HG02588 (cell line): Measurements from ENCODE around the gene ZNF775.

Source experiments
- ATAC-seq: cut with Tn5 transposase; IDR thresholded peaks from one replicate; pipeline ENCODE4 v1.9.1; 2021; ENCODE audit warnings: mild to moderate bottlenecking, moderate library complexity; ENCODE audit not compliant: unreplicated experiment

ZNF775 gene

GRCh38 chr7:150378853-150379440 is at the start of gene ZNF775:
Gene ZNF775 (plus strand): TSS chr7:150379330. CDS start chr7:150388471, 9,141 bp downstream.
- ATAC-seq = peak; percentile 72

- no peak for ATAC-seq
These were observed 49.6 kb upstream of the ZNF775 start for GRCh38 chr7:150329331-150330120.

- no peak for ATAC-seq
These were observed 48.8 kb upstream of the ZNF775 start for GRCh38 chr7:150330211-150330885.

GRCh38 chr7:150332852-150333635 is 46.1 kb upstream of the ZNF775 start:
- ATAC-seq = no peak

GRCh38 chr7:150333659-150334058 is 45.5 kb upstream of the ZNF775 start:
- no peak for ATAC-seq

GRCh38 chr7:150334108-150334507 is 45.0 kb upstream of the ZNF775 start:
- ATAC-seq = no peak

- ATAC-seq = no peak
These were observed 43.9 kb upstream of the ZNF775 start for GRCh38 chr7:150335108-150335773.

GRCh38 chr7:150335774-150336112 is 43.4 kb upstream of the ZNF775 start:
- no peak for ATAC-seq

GRCh38 chr7:150336746-150337145 is 42.4 kb upstream of the ZNF775 start:
- no peak for ATAC-seq

- no peak for ATAC-seq
These were observed 42.0 kb upstream of the ZNF775 start for GRCh38 chr7:150337179-150337578.

GRCh38 chr7:150337659-150338081 is 41.5 kb upstream of the ZNF775 start:
- ATAC-seq = no peak

GRCh38 chr7:150338166-150338829 is 40.8 kb upstream of the ZNF775 start:
- ATAC-seq = no peak

- ATAC-seq = no peak
These were observed 39.7 kb upstream of the ZNF775 start for GRCh38 chr7:150339409-150339809.

GRCh38 chr7:150340024-150340749 is 38.9 kb upstream of the ZNF775 start:
- ATAC-seq = no peak

GRCh38 chr7:150340875-150341262 is 38.3 kb upstream of the ZNF775 start:
- no peak for ATAC-seq

GRCh38 chr7:150341263-150342120 is 37.6 kb upstream of the ZNF775 start, which contains the start of gene RARRES2:
Gene RARRES2 (minus strand): TSS chr7:150341629. CDS start chr7:150340609, 1,020 bp downstream.
- no peak for ATAC-seq

- no peak for ATAC-seq
These were observed 37.1 kb upstream of the ZNF775 start for GRCh38 chr7:150342121-150342408.

- no peak for ATAC-seq
These were observed 35.9 kb upstream of the ZNF775 start for GRCh38 chr7:150343225-150343624.

- no peak for ATAC-seq
These were observed 34.8 kb upstream of the ZNF775 start for GRCh38 chr7:150344299-150344698.
